GM19467 (cell line): Measurements from ENCODE around the gene C10orf67.
A peak's percentile ranks its signal among the peaks of the same experiment; 100 is the strongest.

ENCODE experiments used
- ATAC-seq: cut with Tn5 transposase; IDR thresholded peaks from one replicate; pipeline ENCODE4 v1.9.1; 2021; ENCODE audit warnings: mild to moderate bottlenecking, moderate library complexity; ENCODE audit not compliant: unreplicated experiment

The C10orf67 gene

GRCh38 chr10:23174074-23174976 lies 170.3 kb downstream of the C10orf67 start:
- ATAC-seq, result no peak

- no peak for ATAC-seq
Observed at GRCh38 chr10:23173214-23174073, 171.2 kb downstream of the C10orf67 start.

GRCh38 chr10:23172429-23173213 lies 172.0 kb downstream of the C10orf67 start:
- ATAC-seq, result no peak

- ATAC-seq, result no peak
Observed at GRCh38 chr10:23171232-23171876, 173.2 kb downstream of the C10orf67 start.

GRCh38 chr10:23158370-23158769 lies 186.2 kb downstream of the C10orf67 start:
- ATAC-seq, result peak; percentile 64

- peak; percentile 46 for ATAC-seq
Observed at GRCh38 chr10:23157691-23158369, 186.8 kb downstream of the C10orf67 start.

- ATAC-seq, result peak; percentile 52
Observed at GRCh38 chr10:23157239-23157681, 187.3 kb downstream of the C10orf67 start.

GRCh38 chr10:23156447-23157150 lies 188.0 kb downstream of the C10orf67 start:
- ATAC-seq, result no peak

GRCh38 chr10:23155169-23155568 lies 189.4 kb downstream of the C10orf67 start:
- no peak for ATAC-seq
